Effector memory CD4-positive, alpha-beta T cell (primary cell): Measurements from ENCODE around the gene RPL5.

Source experiments
- DNase-seq, 3 donors: peaks; one replicate each; pipeline ENCODE4 v3.0.0-alpha.2; 2020
- H3K27ac ChIP-seq: 2 replicates; pipeline ENCODE4 v1.7.0; 2013; ENCODE audit warnings: mild to moderate bottlenecking, low read length, moderate library complexity; ENCODE audit not compliant: insufficient read depth, poor library complexity, severe bottlenecking
- H3K27me3 ChIP-seq: replicated peaks from 2 replicates; pipeline ENCODE4 v1.7.0; 2013; ENCODE audit warnings: mild to moderate bottlenecking, low read length; ENCODE audit not compliant: insufficient read depth, control insufficient read depth, poor library complexity, severe bottlenecking
- H3K36me3 ChIP-seq: 2 replicates; pipeline ENCODE4 v1.7.0; 2013; ENCODE audit warnings: mild to moderate bottlenecking, low read length, moderate library complexity; ENCODE audit not compliant: control insufficient read depth, insufficient read depth
- H3K4me1 ChIP-seq: 2 replicates; pipeline ENCODE4 v1.7.0; 2013; ENCODE audit warnings: low read length, mild to moderate bottlenecking; ENCODE audit not compliant: control insufficient read depth, insufficient read depth, poor library complexity, severe bottlenecking
- H3K4me3 ChIP-seq: 2 replicates; pipeline ENCODE4 v1.7.0; 2013; ENCODE audit warnings: low read length, low read depth, mild to moderate bottlenecking; ENCODE audit not compliant: insufficient read depth, poor library complexity, severe bottlenecking
- H3K9me3 ChIP-seq: 2 replicates; pipeline ENCODE4 v1.7.0; 2013; ENCODE audit warnings: mild to moderate bottlenecking, low read length, moderate library complexity; ENCODE audit not compliant: control insufficient read depth

Gene RPL5

GRCh38 chr1:92887465-92887864 is 55.6 kb downstream of the RPL5 start:
- H3K4me1 ChIP-seq, result peaks cover 17% of the 10 kb centered on the region
- DNase-seq, result no peak
- no peak overlapping the region for H3K27ac ChIP-seq
- no peaks in the 10 kb centered on the region for H3K36me3 ChIP-seq
- no peak overlapping the region for H3K4me3 ChIP-seq
- H3K9me3 ChIP-seq, result no peaks in the 10 kb centered on the region
- H3K27me3 ChIP-seq, result no peaks in the 10 kb centered on the region
